GM19397 (cell line): ENCODE results near the gene CCDC8.
"Not testable (repeated sequence)": the region's sequence is repeated elsewhere in the genome, so short reads cannot be mapped to it uniquely, and the experiment has no call there.

Experiments
- ATAC-seq: cut with Tn5 transposase; IDR thresholded peaks from one replicate; pipeline ENCODE4 v1.9.1; 2021; ENCODE audit warnings: mild to moderate bottlenecking, moderate library complexity; ENCODE audit not compliant: unreplicated experiment

CCDC8 gene

DNA sequence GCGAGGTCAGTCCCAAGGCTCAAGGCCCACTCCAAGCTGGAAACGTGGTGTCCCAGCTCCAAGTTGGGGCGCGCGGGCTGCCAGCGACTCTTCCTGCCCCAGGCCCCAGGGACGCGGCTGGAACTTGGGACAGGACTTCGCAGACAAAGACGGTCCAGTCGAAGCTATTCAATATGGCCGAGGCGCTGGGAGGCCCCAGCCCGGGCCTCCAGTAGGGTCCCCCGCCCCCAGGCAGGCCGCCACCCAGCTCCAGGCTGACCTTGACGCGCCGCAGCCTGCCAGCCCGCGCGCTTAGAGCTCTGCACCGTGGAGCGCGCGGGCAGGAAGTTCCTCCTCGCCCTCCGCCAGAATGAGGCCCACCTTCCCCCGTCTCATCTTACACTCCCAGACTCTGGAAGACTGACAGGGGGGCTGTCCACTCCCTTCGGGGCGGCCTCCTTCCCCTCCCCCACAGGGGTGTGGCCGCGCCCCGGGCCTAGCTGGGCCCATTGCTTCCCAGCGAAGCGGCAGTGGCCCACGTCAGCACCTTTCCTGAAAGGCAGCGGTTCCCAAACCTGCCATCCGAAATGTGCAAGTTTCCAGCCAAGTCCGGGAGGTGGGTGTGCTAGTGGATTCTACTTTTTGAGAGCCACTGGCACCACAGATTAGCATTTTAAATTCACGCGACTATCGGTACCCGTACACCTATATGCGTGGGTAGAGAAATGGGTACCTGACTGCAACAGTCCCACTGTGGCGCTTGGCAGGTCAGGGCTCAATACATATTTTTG is at the start of gene CCDC8:
CCDC8 (minus strand) TSS at position 303 of the 770 bp plus-strand sequence. CDS start 754 bp downstream, outside the sequence.
- no peak for ATAC-seq

DNA sequence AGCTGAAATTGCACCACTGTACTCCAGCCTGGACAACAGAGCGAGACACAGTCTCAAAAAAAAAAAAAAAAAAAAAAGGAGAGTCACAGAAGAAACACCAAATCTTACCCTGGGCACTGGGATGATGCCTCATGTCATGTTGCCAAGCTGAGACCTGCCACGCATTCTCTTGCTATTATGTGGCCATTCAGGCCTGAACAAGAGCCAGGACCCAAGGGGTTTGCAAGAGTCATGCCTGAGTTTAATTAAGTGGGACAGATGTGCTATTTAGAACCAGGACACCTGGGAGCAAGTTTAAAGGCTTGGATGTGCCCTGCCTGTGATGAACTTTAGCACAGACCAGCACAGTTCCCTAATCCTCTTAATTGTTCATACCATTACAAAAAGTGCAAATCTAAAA is 48.2 kb upstream of the CCDC8 start:
- no peak for ATAC-seq

GRCh38 chr19:46460981-46461380 is 47.6 kb upstream of the CCDC8 start:
- no peak for ATAC-seq

DNA sequence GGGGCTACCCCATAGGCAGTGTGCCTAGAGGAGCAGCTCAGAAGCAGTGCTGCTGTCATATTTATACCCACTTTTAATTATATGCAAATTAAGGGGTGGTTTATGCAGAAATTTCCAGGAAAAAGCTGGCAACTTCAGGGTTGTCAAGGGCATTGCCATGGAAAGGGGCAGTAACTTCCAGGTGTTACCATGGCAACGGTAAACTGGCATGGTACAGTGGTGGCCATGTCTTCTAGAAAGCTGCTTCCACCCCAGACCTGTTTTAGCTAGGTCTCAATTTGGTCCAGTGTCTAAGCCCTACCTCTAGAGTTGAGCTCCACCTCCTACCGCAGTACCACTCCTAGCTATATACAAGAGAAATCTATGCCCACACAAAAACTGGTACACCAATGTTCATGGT is 46.7 kb upstream of the CCDC8 start:
- ATAC-seq = no peak

DNA sequence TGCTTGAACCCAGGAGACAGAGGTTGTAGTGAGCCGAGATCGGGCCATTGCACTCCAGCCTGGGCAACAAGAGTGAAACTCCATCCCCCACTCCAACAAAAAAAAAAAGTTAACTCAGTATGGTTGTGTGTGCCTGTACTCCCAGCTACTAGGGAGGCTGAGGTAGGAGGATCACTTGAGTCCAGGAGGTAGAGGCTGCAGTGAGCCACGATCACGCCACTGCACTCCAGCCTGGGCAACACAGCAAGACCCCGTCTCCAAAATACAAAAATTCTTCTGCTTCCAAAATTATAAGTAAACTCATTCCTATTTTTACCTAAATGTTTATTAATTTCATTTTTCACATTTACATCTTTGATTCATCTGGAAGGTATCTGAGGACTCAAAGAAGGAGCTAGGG is 43.6 kb upstream of the CCDC8 start:
- no peak for ATAC-seq

GRCh38 chr19:46454244-46454643 is 40.9 kb upstream of the CCDC8 start:
- ATAC-seq = no peak

DNA sequence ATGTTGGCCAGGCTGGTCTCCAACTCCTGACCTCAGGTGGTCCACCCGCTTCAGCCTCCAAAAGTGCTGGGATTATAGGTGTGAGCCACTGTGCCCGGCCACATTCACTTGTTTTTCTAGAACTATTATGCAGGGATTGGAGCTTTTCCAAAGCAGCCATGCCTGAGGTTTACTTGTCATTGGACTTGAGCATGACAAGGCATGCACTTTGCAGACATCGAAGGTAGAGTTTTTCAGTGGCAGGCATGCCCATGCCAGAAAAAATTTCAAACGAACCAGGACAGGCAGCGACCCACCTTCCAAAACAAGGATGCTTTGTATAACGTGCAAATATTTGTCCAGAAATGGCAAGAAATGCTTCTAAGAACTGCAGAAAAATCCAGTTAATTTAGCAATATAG is 40.3 kb upstream of the CCDC8 start:
- ATAC-seq = no peak

- ATAC-seq = no peak
These were observed 38.8 kb upstream of the CCDC8 start for GRCh38 chr19:46452186-46452585.

DNA sequence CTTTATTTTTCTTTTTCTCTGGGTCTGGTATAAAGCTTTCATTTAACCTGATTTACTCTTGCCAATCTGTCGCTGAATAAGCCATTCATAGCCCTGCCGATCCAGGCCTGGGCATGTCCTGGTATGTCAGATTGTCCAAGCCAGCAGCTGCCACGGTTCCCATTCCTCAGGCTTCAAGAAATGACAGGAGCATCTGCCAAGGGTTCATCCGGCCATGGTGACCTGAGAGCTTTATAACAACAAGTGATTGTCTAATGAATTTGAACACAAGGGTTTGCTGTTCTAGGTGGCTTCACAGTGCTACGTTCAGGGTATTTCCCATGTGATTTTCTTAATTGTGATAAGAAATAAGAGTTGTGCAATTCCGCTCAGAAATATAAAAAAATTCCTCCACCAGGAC is 38.0 kb upstream of the CCDC8 start:
- ATAC-seq = no peak

- ATAC-seq = no peak
These were observed 37.4 kb upstream of the CCDC8 start for GRCh38 chr19:46450737-46451136.

DNA sequence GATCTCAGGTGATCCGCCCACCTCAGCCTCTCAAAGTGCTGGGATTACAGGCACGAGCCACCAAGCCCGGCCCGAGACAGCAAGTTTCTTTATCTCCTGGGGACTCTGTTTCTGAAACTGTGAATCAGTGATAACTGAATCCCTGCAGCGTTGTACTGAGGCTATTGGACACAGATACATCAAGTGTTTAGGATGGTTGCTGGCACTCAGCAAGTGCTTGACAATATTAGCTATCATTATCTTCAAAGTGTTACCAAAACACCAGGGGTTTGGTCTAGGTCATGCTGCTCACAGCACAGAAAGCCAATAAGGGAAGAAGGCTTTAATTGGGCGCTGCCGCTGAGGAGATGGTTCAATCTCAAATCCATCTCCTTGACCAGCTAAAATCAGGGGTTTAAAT is 35.9 kb upstream of the CCDC8 start:
- no peak for ATAC-seq

DNA sequence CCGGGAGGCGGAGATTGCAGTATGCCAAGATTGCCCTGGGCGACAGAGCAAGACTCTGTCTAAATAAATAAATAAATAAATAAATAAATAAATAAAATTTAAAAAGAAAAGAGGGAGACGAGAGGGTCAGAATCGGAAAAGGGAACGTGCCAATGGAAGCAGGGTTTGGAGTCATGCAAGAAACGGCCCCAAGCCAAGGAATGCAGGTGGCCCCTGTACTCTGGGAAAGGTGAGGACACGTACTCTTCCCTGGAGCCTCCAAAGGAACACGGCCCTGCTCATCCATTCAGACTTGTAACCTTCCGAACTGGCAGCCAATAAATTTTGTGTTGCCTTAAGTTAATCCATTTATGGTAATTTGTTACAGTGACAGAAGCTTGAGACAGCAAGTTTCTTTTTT is 35.2 kb upstream of the CCDC8 start:
- no peak for ATAC-seq

DNA sequence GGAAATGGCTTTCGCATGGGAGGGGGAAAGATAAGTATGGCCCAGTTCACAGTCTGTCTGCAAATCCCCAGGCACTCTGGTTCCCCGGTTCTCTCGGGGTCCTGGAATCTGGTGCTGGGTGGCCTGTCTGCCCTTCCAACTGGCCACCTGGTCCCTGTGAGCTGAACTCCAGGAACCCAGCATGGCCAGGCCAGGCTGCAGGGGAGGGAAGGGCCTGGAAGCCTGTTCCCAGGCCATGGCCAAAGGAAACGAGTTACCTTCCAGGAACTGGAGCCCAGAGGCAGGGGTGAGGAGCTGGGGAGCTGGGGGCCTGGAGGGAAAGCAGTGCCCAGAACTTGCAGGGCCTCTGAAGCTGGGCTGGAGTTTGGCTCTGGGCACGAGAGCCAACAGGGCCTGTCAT is 34.5 kb upstream of the CCDC8 start:
- no peak for ATAC-seq

- no peak for ATAC-seq
These were observed 33.6 kb upstream of the CCDC8 start for GRCh38 chr19:46447006-46447405.

GRCh38 chr19:46446021-46446420 is 32.7 kb upstream of the CCDC8 start:
- ATAC-seq = no peak

DNA sequence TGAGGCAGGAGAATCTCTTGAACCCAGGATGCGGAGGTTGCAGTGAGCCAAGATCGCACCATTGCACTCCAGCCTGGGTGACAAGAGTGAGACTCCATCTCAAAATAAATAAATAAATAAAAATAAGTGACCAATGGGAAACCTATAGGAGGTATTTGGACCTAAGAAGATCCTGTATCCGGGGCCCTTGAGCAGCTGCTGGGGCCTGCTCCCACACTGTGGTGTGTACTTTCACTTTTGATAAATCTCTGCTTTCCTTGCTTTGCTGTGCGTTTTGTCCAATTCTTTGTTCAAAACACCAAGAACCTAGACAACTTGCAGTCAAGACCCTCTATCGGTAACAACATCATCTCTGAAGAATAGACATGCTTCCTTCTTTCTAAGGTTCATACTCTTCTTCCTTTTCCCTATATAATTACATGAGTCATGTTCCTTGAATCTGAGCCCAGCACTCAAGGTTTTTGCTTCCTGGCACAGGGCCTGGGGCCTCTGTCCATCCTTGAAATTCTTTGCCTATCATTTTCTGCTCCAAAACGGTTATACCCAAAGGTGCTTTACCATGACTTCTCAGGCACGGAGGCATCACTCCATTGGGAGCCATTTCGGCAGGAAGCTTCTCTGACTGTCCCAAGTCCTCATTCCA is 29.6 kb upstream of the CCDC8 start:
- no peak for ATAC-seq

DNA sequence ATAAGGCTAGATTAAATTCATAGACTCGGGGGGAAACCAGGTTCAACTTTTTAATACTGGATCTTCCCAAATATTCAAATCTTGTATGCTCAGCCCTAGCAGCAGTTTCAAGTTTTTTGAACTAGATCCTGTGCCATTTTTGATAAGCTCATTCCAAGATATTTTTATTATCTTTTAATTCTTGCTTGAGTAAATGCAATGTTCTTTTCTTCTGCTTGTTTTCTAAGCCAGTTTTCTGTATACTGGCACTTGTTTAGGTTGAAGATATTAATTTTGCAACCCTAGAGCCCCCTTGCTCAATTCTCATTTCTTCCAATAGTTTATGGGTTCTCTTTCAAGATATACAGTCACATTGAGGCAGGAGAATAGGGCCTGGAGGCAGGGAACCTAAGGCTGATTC is 28.5 kb upstream of the CCDC8 start:
- ATAC-seq = no peak

GRCh38 chr19:46435689-46436088 is 22.3 kb upstream of the CCDC8 start:
- ATAC-seq = not testable (repeated sequence)

DNA sequence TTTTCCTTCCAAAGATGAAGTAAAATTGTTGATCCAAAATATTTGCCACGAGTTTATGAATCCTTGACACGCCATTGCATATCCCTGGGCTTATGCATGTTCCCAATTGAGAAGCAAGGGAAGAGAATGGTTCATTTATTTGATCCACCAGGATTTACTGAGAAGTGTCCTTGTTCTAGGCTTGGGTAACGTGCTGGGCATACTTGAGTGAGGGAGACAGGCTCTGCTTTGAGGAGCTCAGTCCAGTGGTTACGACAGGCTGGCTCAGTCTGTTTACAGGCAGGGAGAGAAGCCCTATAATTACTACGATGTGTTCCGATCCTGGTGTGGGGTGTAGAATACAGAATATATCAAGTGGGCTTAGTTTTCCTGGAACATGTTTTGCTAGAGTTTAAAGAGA is 21.6 kb upstream of the CCDC8 start:
- no peak for ATAC-seq

DNA sequence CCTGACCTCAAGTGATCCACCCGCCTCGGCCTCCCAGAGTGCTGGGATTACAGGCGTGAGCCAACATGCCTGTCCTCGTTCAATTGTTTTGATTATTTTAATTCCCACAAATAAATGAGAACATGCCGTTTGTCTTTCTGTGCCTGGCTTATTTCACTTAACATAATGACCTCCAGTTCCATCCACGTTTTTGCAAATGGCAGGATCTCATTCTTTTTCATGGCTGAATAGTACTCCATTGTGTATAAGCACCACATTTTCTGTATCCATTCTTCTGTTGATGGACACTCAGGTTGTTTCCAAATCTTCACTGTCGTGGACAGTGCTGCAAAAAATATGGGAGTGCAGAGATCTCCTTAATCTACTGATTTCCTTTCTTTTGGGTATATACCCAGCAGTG is 20.1 kb upstream of the CCDC8 start:
- ATAC-seq = not testable (repeated sequence)

DNA sequence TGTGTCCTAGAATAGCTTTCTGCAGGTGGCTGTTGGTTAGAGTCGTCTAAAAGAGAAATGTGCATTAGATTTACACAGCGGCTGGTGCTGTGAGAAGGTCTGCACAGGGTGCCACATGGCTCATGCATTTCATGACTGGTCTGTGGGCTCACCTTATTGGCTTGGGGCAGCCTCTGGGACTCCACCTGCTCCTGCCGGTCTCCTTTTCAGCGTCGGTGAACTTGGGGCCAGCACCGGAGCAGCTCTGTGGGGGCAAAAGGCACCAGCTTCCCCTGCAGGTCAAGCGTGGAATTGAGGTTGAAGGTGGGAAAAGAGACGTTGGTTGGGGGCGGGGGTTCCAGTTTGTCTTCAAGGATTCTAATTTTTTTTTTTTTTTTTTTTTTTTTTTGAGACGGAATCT is 18.5 kb upstream of the CCDC8 start:
- ATAC-seq = no peak

DNA sequence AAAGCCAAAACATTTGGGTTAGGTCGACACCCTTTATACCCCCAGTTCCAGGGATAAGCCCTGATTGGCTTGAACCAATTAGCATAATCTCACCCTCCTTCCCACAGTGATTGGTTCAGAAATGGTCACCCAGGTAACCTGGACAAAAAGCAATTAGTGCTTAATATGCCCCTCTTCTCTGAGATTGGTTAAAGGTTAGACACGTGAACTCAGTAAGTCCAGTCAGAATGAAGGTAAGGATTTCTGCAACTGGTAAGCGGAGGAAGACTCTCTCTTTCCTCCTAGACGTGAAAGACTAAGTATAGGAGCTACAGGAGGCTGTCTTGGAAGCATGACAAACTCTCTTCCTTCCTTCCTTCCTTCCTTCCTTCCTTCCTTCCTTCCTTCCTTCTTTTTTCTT is 16.6 kb upstream of the CCDC8 start:
- no peak for ATAC-seq
